Stimulated activated CD4-positive, alpha-beta T cell treated with anti-CD3 and anti-CD28 coated beads, Interleukin-15, amount 100 ng/mL, for 48 hours (primary cell): Measurements from ENCODE around the gene HERC6.
A peak's percentile ranks its signal among the peaks of the same experiment; 100 is the strongest.
"Not testable (repeated sequence)": the region's sequence is repeated elsewhere in the genome, so short reads cannot be mapped to it uniquely, and the experiment has no call there.

Experiments used
- DNase-seq, 2 donors: peaks; one replicate each; pipeline ENCODE4 v3.0.0-alpha.2; 2020; ENCODE audit warnings: low read depth in 2 of 2

Gene HERC6

DNA sequence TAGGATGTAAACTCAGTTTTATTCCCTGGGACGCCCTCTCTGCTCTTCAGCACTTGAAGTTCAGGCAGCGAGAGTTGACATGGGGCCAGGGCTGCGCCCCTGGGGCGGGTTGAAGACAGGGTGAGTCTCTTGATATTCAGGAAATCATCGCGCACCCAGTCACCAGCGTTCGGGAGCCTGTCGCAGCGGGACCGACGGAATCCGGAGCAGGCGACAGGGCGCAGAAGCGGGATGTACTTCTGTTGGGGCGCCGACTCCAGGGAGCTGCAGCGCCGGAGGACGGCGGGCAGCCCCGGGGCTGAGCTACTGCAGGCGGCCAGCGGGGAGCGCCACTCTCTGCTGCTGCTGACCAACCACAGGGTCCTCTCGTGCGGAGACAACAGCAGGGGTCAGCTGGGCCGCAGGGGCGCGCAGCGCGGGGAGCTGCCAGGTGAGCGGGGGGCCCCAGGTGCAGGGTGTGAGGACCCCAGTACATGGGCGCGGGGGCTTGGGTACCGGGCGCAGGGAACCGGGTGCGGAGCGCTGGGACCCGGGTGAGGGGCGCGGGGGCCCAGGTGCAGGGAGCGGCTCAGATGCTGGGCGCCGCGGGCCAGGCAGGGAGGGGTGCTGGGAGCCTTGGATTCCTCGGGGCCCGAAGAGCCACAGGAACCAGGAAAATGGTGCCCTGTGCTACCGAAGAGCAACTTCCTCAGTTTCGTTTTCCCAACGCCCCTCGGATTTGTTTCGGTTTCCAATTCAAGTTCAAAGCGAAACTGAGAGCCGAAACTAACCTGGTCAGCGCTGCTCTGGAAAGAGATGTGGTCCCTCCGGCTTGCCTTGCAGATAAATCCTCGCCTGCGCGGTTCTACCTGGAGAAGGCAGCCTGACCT, at the start of gene HERC6:
Gene HERC6, plus strand, starts transcription at position 162 of the 869 bp plus-strand sequence. Its CDS starts 70 bp downstream, at position 232.
- peak; percentile 56 to 63 for DNase-seq

DNA sequence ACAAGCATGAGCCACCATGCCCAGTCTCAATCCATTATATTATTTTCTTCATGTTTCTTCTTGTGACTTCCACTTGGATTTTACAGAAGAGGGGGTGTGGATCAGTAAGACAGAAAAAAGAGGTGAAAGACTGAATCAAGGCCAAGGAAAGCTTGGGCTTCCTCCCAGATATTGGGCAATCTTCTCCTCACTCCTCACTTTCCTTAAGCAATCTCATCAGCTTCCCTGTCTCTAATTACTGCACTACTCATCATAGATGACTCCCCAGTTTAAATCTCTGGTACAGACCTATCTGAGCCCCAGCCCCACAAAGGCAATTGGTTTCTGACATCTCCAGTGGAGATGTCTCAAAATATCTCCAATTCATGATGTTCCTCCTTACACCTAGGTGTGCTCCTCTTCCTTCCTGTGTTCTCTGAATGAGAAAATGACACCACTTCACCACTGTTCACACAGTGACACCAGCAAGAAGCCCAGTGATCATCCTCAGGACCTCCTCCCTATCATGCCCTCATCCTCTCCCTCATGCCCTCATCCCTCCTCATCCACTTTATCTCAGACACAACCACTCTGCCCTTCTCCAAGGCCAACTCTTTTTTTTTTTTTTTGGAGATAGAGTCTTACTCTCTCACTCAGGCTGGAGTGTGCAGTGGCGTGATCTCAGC, 44.8 kb upstream of the HERC6 start:
- DNase-seq = no peak

DNA sequence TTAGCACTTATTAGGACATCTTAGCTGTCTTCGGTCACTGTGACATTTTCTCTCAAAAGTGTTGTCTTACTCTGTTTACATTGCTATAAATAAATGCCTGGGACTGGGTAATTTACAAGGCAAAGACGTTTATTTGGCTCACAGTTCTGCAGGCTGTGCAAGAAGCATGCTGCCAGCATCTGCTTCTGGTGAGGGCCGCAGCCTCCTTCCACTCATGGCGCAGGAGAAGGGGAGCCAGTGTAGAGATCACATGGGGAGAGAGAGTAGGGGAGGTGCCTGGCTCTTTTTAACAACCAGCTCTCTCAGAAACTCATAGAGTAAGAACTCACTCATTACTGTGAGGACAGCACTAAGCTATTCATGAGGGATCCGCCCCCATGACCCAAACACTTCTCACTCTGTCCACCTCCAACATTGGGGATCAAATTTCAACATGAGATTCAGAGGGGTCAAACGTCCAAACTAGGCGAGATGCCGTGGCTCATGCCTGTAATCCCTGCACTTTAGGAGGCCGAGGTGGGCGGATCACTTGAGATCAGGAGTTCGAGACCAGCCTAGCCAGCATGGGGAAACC, 43.5 kb upstream of the HERC6 start:
- no peak for DNase-seq

DNA sequence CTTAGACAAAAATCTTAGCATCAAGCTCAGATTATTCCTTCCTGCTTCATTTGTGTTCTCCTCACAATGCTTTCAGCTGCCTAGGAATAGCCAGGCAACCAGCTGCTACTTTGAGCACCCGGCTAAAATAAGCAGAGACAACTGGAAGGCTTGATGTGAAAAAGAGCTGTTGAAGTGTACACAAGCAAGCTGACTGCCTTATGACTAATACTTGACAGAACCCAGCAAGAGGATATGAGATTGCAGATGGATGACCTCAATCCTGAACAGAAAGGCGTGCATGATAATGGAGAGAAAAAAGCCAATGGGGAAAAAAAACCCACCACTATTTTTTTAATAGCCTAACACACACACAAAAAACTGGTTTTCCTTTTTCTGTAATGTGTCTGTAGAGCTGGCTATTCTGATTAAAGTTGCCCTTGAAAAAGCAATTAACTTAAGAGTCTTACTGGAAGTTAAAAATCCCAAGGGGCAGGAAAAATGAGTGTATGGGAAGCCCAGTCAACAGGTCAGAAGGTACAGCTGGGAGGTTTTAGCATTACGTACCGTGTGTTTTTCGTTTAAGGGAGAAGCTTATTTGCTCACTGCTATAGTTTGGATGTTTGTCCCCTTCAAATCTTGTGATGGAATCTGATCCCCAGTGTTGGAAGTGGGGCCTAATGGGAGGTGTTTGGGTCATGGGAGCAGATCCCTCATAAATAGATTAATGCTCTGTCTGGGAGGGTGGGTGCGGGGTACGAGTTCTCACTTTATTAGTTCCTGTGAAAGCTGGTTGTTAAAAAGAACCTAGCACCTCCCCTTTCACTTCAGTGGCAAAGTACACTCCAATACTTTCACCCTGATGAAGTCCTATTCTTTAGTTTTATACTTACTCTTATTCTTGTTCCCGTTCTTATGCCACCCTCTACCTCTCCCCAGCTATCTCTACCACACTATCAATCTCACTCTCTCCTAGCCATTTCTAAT, 37.1 kb upstream of the HERC6 start:
- no peak for DNase-seq

DNA sequence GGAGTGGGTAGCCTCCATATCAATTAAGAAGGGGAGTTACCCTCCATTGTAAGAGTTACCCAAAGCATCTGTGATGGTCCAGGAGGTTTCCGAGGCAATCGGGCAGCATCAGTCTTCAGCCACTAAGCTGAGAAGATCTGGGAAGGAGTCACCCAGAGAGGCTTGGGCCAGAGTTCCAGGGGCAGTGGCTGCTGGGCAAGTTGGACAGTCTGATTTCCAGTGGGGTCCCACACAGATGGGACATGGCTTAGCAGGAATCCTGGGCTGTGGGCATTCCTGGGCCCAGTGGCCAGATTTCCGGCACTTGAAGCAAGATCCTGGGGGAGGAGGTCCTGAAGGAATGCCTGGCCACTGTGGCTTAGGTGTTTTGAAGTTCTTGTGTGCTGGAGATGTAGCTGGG, 31.8 kb upstream of the HERC6 start:
- DNase-seq = not testable (repeated sequence)

DNA sequence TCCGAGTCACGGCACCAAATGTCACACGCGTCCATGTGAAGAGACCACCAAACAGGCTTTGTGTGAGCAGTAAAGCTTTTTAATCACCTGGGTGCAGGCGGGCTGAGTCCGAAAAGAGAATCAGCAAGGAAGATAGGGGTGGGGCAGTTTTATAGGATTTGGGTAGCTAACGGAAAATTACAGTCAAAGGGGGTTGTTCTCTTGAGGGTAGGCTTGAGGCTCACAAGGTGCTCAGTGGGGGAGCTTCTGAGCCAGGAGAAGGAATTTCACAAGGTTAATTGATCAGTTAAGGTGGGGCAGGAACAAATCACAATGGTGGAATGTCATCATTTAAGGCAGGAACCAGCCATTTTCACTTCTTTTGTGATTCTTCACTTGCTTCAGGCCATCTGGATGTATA, 29.9 kb upstream of the HERC6 start:
- DNase-seq = not testable (repeated sequence)

DNA sequence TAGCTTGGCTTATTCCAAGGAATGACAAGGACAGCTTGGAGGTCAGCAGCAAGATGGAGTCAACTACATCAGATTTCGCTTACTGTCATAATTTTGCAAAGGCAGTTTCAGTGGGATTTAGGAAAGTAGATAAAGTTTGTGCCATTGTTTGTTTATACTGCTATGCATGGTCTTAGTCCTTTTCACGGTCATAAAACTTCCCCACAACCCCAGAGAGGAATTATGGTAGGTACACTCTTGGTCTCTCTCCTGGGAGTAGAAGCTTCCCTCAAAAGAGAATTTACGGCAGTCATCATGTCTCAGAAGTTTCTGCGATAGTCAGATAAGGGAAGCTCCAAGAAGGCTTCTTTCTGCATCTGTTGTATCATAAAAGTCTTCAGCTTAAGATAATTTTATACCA, 27.9 kb upstream of the HERC6 start:
- DNase-seq = no peak

DNA sequence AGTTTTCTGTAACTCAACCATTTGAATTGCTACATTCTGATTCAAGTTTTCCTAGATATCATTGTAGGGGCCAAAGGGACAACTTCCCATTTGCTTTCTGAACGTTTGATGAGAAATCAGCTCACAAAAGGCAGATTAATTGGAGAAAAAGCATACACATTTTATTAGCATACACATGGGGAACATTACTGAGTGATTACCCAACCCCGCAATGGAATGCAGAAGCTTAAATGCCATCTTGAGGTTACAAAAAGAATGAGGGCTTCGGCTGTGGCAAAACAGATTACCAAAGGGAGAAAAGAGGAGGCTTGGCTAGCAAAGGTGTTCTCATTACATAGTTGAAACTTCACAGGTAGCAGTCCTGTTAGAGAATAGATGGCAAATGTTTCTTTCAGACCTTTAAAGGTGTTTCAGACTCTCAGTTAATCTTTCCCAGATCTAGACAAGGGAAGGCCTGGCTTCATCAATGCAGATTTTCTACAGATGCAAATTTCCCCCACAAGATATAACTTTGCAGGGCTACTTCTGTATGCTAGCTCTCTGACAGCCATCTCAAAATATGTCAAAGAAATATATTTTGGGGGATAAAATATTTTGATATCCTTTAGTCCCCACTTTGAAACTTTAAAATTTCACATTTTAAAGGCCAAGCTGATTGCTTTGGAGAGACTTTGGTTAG, 26.5 kb upstream of the HERC6 start:
- DNase-seq = no peak

DNA sequence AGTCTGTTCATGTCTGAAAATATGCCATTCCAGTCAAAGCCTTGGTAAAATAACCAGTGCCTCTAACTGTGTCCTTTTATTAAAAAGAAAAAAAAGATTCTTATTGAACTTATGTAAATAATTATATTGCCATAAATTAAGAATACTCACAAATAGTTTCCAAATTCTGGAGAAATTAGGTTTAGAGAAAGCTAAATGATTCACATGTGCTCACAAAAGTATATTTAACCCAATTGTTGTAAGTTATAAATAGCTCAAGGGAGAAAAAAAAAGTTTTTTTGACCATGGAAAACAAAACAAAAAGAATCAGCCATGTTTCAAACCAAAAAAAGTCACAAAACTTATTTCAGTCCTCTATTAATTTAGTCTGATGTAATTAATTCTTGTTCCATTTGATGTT, 25.3 kb upstream of the HERC6 start:
- DNase-seq = no peak

DNA sequence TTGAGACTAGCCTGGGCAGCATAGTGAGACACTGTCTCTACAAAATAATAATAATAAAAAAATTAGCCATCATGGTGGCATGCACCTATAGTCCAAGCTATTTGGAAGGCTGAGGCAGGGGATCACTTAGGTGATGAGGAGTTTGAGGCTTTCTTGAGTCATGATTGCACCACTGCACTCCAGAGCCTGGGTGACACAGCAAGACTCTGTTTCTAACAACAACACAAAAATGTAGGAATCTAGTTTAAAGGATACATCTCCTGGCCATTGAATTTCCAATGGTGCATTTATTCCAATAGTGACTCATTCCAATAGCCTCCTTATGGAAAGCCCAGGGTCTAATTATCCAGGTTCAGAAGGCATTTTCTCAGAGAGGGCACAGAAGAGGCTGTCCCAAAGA, 21.9 kb upstream of the HERC6 start:
- DNase-seq = no peak

DNA sequence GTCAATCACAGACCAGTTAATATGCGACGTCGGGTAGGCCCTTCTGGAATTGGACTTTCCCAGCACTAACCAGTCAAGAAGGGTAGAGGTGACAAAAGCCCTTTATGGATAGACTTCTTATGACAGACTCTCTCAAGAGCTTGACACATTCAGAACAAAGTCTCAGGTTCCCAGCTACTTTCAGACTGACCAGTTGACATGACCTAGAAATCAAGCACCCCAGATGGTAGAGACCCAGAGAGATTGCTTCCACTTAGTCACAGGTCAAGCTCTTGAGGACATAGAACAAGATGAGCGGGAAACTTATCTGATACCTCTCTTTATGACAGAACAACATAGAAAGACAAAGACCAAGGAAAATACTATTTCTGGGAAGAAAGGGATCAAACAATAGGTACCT, 21.4 kb upstream of the HERC6 start:
- no peak for DNase-seq

DNA sequence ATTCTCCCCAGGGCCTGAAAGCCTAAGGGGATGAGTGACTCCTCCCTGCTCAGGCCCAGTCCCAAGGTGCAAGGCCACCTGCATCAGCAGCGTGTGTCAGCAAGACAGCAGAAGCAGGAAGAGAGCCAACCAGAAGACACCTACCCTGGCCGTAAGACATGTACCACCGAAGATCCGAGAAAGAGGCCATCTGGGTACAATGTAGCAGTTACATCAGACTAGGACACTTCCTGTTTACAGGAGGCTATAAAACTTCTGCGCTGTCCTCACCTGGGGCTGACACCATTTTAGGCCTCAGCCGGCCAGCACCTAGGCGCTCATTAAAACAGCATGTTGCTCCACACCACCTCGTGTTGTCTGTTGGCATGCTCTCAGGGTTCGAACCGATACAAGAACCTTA, 19.1 kb upstream of the HERC6 start:
- no peak for DNase-seq

DNA sequence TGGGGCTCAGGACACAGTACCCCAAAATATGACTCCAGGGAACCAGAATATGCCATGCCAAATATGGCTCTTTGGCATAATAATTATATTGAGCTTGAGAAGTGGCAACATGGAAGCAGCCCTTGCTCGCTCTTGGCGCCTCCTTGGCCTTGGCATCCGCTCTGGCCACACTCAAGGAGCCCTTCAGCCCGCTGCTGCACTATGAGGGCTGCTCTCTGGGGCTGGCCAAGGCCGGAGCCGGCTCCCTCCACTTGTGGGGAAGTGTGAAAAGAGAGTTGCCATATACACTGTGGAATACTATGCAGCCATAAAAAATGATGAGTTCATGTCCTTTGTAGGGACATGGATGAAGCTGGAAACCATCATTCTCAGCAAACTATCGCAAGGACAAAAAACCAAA, 18.4 kb upstream of the HERC6 start:
- no peak for DNase-seq

DNA sequence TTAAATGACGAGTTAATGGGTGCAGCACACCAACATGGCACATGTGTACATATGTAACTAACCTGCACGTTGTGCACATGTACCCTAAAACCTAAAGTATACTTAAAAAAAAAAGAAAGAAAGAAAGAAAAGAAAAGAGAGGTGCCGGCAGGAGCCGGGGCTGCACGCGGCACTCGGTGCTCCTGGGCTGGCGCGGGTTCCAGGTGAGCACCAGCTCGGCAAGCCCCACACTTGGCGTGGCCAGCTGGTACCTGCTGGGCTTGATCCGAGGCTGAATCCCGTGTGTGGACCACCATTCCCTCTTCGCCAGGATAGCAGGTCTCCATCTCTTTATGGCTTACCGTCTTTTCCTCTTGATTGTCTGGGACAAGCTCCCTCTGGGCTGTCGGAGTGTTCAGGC, 17.9 kb upstream of the HERC6 start:
- no peak for DNase-seq

DNA sequence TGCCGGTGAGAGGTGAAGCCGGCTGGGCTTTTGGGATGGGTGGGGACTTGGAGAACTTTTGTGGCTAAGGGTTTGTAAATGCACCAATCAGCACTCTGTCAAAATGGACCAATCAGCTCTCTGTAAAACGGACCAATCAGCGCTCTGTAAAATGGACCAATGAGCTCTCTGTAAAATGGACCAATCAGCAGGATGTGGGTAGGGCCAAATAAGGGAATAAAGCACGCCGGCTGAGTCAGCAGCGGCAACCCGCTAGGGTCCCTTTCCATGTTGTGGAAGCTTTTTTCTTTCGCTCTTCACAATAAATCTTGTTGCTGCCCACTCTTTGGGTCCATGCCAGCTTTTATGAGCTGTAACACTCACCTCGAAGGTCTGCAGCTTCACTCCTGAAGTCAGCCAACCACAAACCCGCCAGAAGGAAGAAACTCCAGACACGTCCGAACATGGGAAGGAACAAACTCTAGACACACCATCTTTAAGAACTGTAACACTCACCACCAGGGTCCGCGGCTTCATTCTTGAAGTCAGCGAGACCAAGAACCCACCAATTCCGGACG, 17.4 kb upstream of the HERC6 start:
- not testable (repeated sequence) for DNase-seq

DNA sequence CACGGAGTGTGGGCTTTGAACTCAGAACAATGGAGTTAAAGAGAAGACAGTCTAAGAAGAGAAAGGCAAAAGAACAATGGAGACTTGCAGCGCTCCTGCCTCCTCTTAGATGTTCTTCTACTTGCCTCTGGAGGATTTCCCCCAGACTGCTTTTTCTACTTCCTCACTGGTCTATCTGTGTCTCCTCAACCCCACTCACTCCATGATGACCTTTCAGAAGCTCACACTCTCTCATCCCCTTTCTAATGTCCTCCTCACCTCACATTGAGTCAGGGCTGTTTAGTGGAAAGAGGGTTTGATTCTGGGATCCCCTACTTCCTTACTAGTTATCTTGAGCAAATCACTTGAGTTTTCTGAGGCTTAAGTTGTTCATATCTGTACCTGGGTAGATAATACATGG, 12.2 kb upstream of the HERC6 start:
- DNase-seq = no peak

DNA sequence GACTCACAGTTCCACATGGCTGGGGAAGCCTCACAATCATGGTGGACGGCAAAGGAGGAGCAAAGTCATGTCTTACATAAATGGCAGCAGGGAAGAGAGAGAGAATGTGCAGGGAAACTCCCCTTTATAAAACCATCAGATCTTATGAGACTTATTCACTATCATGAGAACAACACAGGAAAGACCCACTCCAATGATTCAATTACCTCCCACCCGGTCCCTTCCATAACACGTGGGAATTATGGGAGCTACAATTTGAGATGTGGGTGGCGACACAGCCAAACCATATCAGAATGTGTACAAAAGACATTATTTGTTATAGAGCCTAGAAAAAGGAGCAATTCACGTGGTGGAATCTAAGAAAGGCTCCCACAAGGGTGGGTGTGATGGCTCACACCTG, 10.8 kb upstream of the HERC6 start:
- DNase-seq = no peak

DNA sequence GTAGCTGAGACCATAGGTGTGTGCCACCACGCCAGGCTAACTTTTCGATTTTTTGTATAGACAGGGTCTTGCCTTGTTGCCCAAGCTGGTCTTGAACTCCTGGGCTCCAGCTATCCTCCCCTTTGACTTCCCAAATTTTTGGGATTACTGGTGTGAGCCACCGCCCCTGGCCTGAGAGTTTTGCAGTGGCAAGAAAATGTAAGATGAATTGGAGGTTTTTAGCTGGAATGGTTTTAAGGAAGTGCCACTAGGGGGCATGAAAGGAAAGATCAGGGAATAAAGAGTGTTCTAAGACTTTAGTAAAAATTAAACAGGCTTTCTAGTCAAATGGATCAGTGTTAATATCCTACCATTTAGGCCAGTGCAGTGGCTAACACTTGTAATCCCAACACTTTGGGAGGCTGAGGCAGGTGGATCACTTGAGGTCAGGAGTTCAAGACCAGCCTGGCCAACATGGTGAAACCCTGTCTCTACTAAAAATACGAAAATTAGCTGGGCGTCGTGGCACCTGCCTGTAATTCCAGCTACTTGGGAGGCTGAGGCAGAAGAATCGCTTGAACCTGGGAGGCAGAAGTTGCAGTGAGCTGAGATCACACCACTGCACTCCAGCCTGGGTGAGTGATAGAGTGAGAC, 9.4 kb upstream of the HERC6 start:
- not testable (repeated sequence) for DNase-seq

DNA sequence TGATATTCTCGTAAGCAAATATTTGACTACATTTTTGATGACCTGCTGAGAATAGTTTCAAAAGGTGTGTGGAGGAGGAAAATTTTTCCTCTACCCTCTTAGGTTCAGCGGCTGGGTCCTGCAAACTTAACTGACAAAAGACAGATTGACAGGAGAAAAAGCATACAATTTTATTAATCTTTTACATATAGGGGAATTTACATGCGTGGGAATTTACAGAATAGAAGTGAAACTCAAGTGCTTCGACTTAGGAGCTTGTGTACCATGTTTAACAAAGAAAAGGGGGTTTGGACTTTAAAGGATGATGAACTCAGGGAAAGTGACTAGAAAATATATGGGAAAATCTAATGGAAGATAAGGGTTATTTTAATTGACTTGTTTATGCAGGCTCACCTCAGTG, 2.5 kb downstream of the HERC6 start:
- no peak for DNase-seq

DNA sequence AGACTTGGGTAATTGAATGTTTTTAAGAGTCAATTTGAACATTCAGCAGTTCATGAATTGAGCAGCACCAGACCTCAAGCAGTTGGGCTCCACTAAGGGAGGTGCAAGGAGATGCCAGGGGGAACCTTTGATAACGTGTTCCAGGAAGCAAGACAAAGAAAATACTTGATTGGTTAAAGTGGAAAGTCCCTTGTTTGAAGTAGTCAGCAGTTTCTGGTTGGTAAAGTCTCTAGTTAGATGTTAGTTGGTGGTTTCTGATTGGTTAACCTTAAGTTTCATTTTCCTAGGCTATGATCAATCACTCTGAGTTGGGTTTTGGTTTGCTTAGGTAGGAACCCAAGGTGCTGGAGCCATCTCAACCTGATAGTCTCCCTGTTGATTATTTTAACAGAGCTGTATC, 4.0 kb downstream of the HERC6 start:
- DNase-seq = peak; percentile 39 to 49
